Activated CD4-positive, alpha-beta memory T cell treated with anti-CD3 and anti-CD28 coated beads for 36 hours (primary cell): ENCODE measurements around the gene DTNA. TPM values are rescaled to one million over a fixed set of nuclear protein-coding genes. Genes with fewer than 3 reads are reported as not detected.

Source experiments
- CTCF ChIA-PET: fragments of 350-600 bp; sonication (Branson Sonifier 250); formaldehyde crosslinking; loops from one replicate; lab custom pipeline; 2021; ENCODE audit warnings: antibody characterized with exemption, inconsistent platforms; lab: Charles Lee
- POLR2A ChIA-PET: fragments of 350-600 bp; sonication (Branson Sonifier 250); formaldehyde crosslinking; loops from one replicate; lab custom pipeline; 2021; ENCODE audit warnings: antibody characterized with exemption; lab: Charles Lee
- DNase-seq: peaks from one replicate; pipeline ENCODE4 v3.0.0-alpha.2; 2020
- H3K27ac Mint-ChIP-seq: one replicate; pipeline ENCODE4 v1.8.0; 2021; ENCODE audit warnings: mixed read lengths
- H3K27me3 Mint-ChIP-seq: one replicate; pipeline ENCODE4 v1.8.0; 2021; ENCODE audit warnings: mixed read lengths
- H3K36me3 Mint-ChIP-seq: one replicate; pipeline ENCODE4 v1.8.0; 2021; ENCODE audit warnings: mixed read lengths
- H3K4me1 Mint-ChIP-seq: one replicate; pipeline ENCODE4 v1.8.0; 2021; ENCODE audit warnings: low read depth, mixed read lengths
- H3K4me3 Mint-ChIP-seq: one replicate; pipeline ENCODE4 v1.8.0; 2021; ENCODE audit warnings: mild to moderate bottlenecking, mixed read lengths
- H3K9me3 Mint-ChIP-seq: one replicate; pipeline ENCODE4 v1.8.0; 2021; ENCODE audit warnings: mixed read lengths
- intact Hi-C: fragments of 100-400 bp; cut with micrococcal nuclease; formaldehyde crosslinking; loops from one replicate; pipeline ENCODE4 v1.15.1; 2023
- total RNA-seq, 2 experiments: library from RNA; stranded (reverse); gene quantifications; one replicate each; pipeline ENCODE4 v1.2.3, GENCODE V29; 2021

Gene DTNA
- total RNA-seq, 2 experiments from 2014 or later, result not detected

GRCh38 chr18:34773961-34774766 lies 64.1 kb downstream of the DTNA start:
- DNase-seq, result no peak
- ChIA-PET CTCF (no interaction called here), POLR2A (no interaction called here)
- Mint-ChIP-seq H3K9me3 (no peaks in the 10 kb centered on the region), H3K36me3 (no peaks in the 10 kb centered on the region), H3K4me1 (no peaks in the 10 kb centered on the region), H3K4me3 (no peak overlapping the region), H3K27me3 (peaks cover 15% of the 10 kb centered on the region), H3K27ac (no peak overlapping the region)
- intact Hi-C loops, result no loop called here

GRCh38 chr18:34775461-34775860 lies 65.4 kb downstream of the DTNA start:
- Mint-ChIP-seq H3K4me1 (no peaks in the 10 kb centered on the region), H3K27ac (no peak overlapping the region), H3K36me3 (no peaks in the 10 kb centered on the region), H3K27me3 (peaks cover 15% of the 10 kb centered on the region), H3K9me3 (no peaks in the 10 kb centered on the region), H3K4me3 (no peak overlapping the region)
- no peak for DNase-seq
- ChIA-PET CTCF (no interaction called here), POLR2A (no interaction called here)
- intact Hi-C loops, result no loop called here

DNA sequence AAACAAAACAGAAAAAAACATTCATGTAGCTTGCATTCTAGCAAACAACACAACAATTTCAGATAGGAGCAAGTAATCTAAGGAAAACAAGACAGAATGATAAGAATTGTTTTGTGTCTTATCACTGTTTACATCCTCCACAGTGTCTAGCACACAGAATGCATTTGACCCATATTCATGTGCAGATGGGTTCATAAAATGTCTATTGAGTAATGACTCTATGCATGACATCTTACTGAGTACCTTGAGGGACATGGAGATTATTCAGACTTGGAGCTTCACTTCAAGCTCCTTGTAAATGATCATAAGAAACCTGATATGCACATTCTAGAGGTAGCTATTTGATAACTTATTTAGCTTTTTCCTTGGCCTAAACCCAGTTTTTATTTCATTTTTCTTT lies 69.0 kb downstream of the DTNA start:
- ChIA-PET POLR2A (no interaction called here), CTCF (interaction anchor here (1.5 kb wide), 1 partner anchor 9 kb away, joined by 4 read pairs; no protein-coding TSS in a partner anchor)
- peaks cover 11% of the 10 kb centered on the region for H3K27me3 Mint-ChIP-seq
- peaks cover 4% of the 10 kb centered on the region for H3K4me1 Mint-ChIP-seq
- no peaks in the 10 kb centered on the region for H3K9me3 Mint-ChIP-seq
- intact Hi-C loops, result no loop called here
- no peak overlapping the region for H3K4me3 Mint-ChIP-seq
- no peak for DNase-seq
- no peaks in the 10 kb centered on the region for H3K36me3 Mint-ChIP-seq
- H3K27ac Mint-ChIP-seq, result no peak overlapping the region

- DNase-seq, result no peak
- Mint-ChIP-seq H3K27me3 (peaks cover 5% of the 10 kb centered on the region), H3K9me3 (no peaks in the 10 kb centered on the region), H3K4me1 (peaks cover 4% of the 10 kb centered on the region), H3K4me3 (no peak overlapping the region), H3K27ac (no peak overlapping the region), H3K36me3 (no peaks in the 10 kb centered on the region)
- intact Hi-C loops, result no loop called here
- CTCF ChIA-PET, result no interaction called here
- POLR2A ChIA-PET, result no interaction called here
Observed at GRCh38 chr18:34780856-34781255, 70.8 kb downstream of the DTNA start.

DNA sequence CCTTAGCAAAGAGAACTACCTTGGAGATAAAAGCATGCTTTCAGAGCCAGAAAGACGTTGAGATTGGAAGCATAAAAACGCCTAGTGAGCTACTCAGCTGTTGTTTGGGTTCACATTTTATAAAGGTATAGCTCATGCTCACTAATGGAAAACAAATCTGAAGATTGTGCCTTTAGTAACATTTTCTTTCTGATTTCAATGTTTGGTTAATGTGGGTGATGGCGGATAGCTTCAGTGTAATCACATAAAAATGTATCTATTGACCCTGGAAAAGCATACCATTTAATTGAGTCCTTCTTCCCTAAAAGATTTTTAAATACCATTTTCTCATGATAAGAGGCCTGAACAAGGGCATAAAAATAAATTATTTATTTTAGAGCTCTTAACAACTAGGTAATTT lies 73.4 kb downstream of the DTNA start:
- Mint-ChIP-seq H3K27ac (no peak overlapping the region), H3K4me3 (no peak overlapping the region), H3K4me1 (peaks cover 4% of the 10 kb centered on the region), H3K36me3 (no peaks in the 10 kb centered on the region), H3K27me3 (peaks cover 2% of the 10 kb centered on the region), H3K9me3 (no peaks in the 10 kb centered on the region)
- CTCF ChIA-PET, result interaction anchor here (0.9 to 5.1 kb wide), 2 partner anchors 16 to 122 kb away, joined by 3 to 48 read pairs; no protein-coding TSS in a partner anchor
- no peak for DNase-seq
- intact Hi-C loops, result no loop called here
- POLR2A ChIA-PET, result no interaction called here

DNA sequence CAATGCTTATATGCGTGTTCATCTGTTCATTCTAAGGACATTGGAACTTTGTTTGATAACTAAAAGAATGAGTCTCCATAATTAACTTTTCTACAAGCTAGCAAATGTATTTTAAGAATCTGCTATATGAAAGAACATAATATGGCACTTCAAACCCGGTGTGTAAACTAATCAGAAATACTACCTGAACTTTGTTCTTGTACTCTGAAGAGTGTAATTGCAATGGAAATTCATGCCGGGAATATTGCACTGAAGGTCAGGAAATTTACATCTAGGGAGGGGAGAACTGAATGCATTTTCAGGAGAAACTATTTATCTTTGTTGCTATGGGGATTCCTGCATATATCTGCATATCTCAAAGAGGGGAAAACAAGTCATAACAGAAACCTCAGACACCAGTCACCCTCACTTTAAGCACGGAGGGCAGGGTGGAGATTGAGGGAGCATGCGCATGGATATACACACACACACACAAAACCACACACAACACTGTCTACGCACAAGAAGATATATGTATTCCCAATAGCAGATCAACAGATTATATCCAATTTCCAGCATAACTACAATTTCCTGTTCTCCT lies 76.2 kb downstream of the DTNA start:
- no peaks in the 10 kb centered on the region for H3K9me3 Mint-ChIP-seq
- POLR2A ChIA-PET, result no interaction called here
- DNase-seq, result no peak
- CTCF ChIA-PET, result interaction anchor here (1.7 to 5.1 kb wide), 3 partner anchors 19 to 125 kb away, joined by 7 to 48 read pairs (median 12); no protein-coding TSS in a partner anchor
- peaks cover 6% of the 10 kb centered on the region for H3K4me1 Mint-ChIP-seq
- no peak overlapping the region for H3K4me3 Mint-ChIP-seq
- H3K36me3 Mint-ChIP-seq, result no peaks in the 10 kb centered on the region
- peaks cover 8% of the 10 kb centered on the region for H3K27me3 Mint-ChIP-seq
- no peak overlapping the region for H3K27ac Mint-ChIP-seq
- intact Hi-C loops, result no loop called here

- Mint-ChIP-seq H3K36me3 (no peaks in the 10 kb centered on the region), H3K9me3 (no peaks in the 10 kb centered on the region), H3K27me3 (peaks cover 11% of the 10 kb centered on the region), H3K4me3 (no peak overlapping the region), H3K4me1 (peaks cover 6% of the 10 kb centered on the region), H3K27ac (no peak overlapping the region)
- DNase-seq, result no peak
- intact Hi-C loops, result loop anchor here (1.0 to 2.0 kb wide), 4 partner anchors 59 to 666 kb away; no protein-coding TSS in a partner anchor
- POLR2A ChIA-PET, result no interaction called here
- CTCF ChIA-PET, result interaction anchor here (0.6 to 5.1 kb wide), 15 partner anchors 10 to 1556 kb away, joined by 3 to 48 read pairs (median 4); no protein-coding TSS in a partner anchor
Observed at GRCh38 chr18:34787931-34788532, 77.9 kb downstream of the DTNA start.

DNA sequence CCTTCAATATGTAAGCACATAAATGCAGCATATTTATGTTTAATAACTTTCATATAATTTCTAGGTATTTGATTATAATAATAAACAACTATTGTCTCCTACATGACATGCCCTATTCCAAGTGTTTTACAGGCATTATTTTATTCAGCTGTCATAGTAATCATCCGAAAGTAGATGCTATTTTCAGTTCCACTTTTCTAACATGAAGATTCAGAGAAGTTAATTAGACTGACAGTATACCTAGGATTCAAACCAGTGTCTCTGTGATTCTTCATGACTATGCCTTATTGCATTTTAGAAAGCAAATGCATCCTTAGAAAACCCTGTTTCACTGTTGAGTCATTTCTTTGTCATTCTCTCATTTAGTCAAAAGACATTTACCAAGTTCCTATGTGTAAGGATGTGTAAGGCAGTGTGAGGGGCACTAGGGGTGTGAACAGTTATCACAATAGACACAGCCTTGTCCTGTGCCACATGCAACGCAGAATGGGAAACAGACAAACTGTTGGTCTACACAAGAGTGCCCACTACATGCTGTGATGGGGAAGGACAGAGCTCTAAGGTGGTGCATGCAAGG lies 79.8 kb downstream of the DTNA start:
- DNase-seq, result no peak
- no peaks in the 10 kb centered on the region for H3K9me3 Mint-ChIP-seq
- CTCF ChIA-PET, result interaction anchor here (2.1 to 2.6 kb wide), 2 partner anchors 128 to 667 kb away, joined by 13 to 15 read pairs; no protein-coding TSS in a partner anchor

DNA sequence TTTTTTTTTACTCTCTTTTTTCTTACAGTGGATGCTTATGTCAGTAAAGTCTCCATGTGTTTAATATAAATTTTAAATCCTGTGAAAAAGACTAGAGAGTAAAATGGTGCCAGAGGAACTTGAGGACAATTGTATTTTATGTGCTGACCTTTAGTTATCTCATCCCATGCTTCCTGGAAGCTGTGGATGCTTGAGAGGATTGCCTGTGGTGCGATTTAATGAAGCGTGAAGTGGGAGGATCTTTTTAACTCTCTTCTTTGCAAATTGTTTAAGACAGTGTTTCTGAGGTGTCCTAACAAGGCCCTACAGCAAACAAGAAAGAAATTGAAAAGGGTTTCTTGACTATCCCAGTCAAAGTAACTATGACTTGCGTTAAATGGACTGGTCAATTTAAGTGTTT lies 84.2 kb downstream of the DTNA start:
- intact Hi-C loops, result no loop called here
- H3K27me3 Mint-ChIP-seq, result peaks cover 18% of the 10 kb centered on the region
- H3K36me3 Mint-ChIP-seq, result no peaks in the 10 kb centered on the region
- no peaks in the 10 kb centered on the region for H3K9me3 Mint-ChIP-seq
- H3K27ac Mint-ChIP-seq, result no peak overlapping the region
- no peak for DNase-seq
- POLR2A ChIA-PET, result no interaction called here
- H3K4me1 Mint-ChIP-seq, result peaks cover 4% of the 10 kb centered on the region
- CTCF ChIA-PET, result no interaction called here
- no peak overlapping the region for H3K4me3 Mint-ChIP-seq

More for the DNA sequence above, 79.8 kb downstream of the DTNA start:
- intact Hi-C loops, result loop anchor here (2.0 kb wide), 1 partner anchor 71 kb away; no protein-coding TSS in a partner anchor
- Mint-ChIP-seq H3K27me3 (peaks cover 14% of the 10 kb centered on the region), H3K27ac (no peak overlapping the region), H3K4me1 (peaks cover 3% of the 10 kb centered on the region), H3K4me3 (no peak overlapping the region), H3K36me3 (no peaks in the 10 kb centered on the region)
- POLR2A ChIA-PET, result no interaction called here

DNA sequence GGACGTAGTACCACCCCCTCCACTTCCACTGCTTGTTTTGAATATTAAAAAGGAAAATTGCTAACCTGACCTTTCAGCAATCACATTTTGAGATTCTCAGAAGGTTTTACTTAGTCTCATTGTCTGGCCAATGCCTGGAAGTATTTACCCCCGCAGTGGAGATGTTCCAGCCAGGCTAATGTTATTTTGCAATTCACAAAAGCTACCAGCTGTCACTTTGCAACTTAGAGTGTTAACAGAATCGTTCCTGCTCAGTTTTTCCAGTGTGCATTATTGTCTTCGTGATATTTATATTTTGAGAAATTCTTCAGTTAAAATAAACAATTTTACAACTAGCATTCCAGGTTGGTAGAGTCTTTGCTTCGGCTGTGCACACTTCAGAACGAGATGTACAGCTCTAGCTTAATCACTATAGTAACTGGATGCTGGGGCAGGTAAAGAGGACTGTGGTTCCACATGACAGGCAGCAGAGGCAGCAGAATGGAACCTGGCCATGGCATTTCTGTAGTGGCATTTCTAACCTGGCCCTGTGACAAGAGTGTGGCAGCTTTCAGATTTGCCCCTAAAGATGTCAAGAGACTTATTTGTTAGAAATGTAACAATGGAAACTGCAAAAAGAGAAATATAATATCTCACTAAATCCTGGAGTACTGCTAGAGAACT lies 85.1 kb downstream of the DTNA start:
- H3K27me3 Mint-ChIP-seq, result peaks cover 18% of the 10 kb centered on the region
- intact Hi-C loops, result no loop called here
- H3K9me3 Mint-ChIP-seq, result no peaks in the 10 kb centered on the region
- no peak for DNase-seq
- no peak overlapping the region for H3K27ac Mint-ChIP-seq
- H3K4me1 Mint-ChIP-seq, result peaks cover 2% of the 10 kb centered on the region
- H3K4me3 Mint-ChIP-seq, result no peak overlapping the region
- CTCF ChIA-PET, result no interaction called here
- POLR2A ChIA-PET, result no interaction called here
- H3K36me3 Mint-ChIP-seq, result no peaks in the 10 kb centered on the region

GRCh38 chr18:34796035-34796657 lies 86.0 kb downstream of the DTNA start:
- intact Hi-C loops, result no loop called here
- Mint-ChIP-seq H3K27me3 (peaks cover 17% of the 10 kb centered on the region), H3K4me1 (peaks cover 1% of the 10 kb centered on the region), H3K9me3 (no peaks in the 10 kb centered on the region), H3K4me3 (no peak overlapping the region), H3K36me3 (no peaks in the 10 kb centered on the region), H3K27ac (no peak overlapping the region)
- POLR2A ChIA-PET, result no interaction called here
- DNase-seq, result no peak
- CTCF ChIA-PET, result no interaction called here
